H1 (cell line): ENCODE results near the gene TLE3. TPM values are rescaled to one million over a fixed set of nuclear protein-coding genes. Genes with fewer than 3 reads are reported as not detected.
"Not testable (repeated sequence)": the region's sequence is repeated elsewhere in the genome, so short reads cannot be mapped to it uniquely, and the experiment has no call there.

ENCODE experiments used
- CTCF ChIA-PET: fragments of 300-600 bp; sonication (Branson Sonifier 250); formaldehyde crosslinking; loops from one replicate; lab custom pipeline; 2021; ENCODE audit not compliant: partially characterized antibody; lab: Charles Lee
- POLR2A ChIA-PET: fragments of 300-600 bp; sonication (Branson Sonifier 250); formaldehyde crosslinking; loops from one replicate; lab custom pipeline; 2021; ENCODE audit warnings: inconsistent platforms; ENCODE audit not compliant: partially characterized antibody; lab: Charles Lee
- DNase-seq, 2 experiments: peaks; one replicate each; pipeline versions ENCODE4 v3.0.0 to v3.0.0-alpha.2; 2010 to 2022; ENCODE audit warnings: low spot score in 2 of 2, low read depth in 1 of 2, mixed read lengths in 1 of 2
- FAIRE-seq: peaks from 2 replicates; lab custom pipeline; 2011; peaks lifted over from hg19 to GRCh38; lab: Jason Lieb, UNC
- H2AFZ ChIP-seq: 2 replicates; pipeline ENCODE4 v1.8.1; 2012; ENCODE audit warnings: low read length, inconsistent platforms
- H2AK5ac ChIP-seq: 2 replicates; pipeline ENCODE4 v1.6.1; 2013; ENCODE audit warnings: low read depth, low read length
- H2BK120ac ChIP-seq: replicated peaks from 2 replicates; pipeline ENCODE3; 2013; ENCODE audit warnings: low read depth, low read length, inconsistent platforms
- H2BK12ac ChIP-seq: 2 replicates; pipeline ENCODE4 v1.6.1; 2013; ENCODE audit warnings: low read depth, low read length
- H2BK15ac ChIP-seq: 2 replicates; pipeline ENCODE4 v1.6.1; 2013; ENCODE audit warnings: low read length
- H2BK20ac ChIP-seq: 2 replicates; pipeline ENCODE4 v1.6.1; 2013; ENCODE audit warnings: low read length
- H2BK5ac ChIP-seq: 2 replicates; pipeline ENCODE4 v1.6.1; 2013; ENCODE audit warnings: low read depth, low read length
- H3K14ac ChIP-seq: 2 replicates; pipeline ENCODE4 v1.6.1; 2013; ENCODE audit warnings: inconsistent platforms; ENCODE audit not compliant: insufficient read length
- H3K18ac ChIP-seq: 2 replicates; pipeline ENCODE4 v1.6.1; 2013; ENCODE audit warnings: low read length; ENCODE audit errors: extremely low read depth
- H3K23ac ChIP-seq: 2 replicates; pipeline ENCODE4 v1.6.1; 2013; ENCODE audit warnings: inconsistent platforms; ENCODE audit not compliant: insufficient read length
- H3K23me2 ChIP-seq: 2 replicates; pipeline ENCODE4 v1.6.1; 2013; ENCODE audit warnings: low read depth, low read length
- H3K27ac ChIP-seq: 2 replicates; pipeline ENCODE4 v1.6.1; 2011; ENCODE audit warnings: low read depth, low read length, inconsistent platforms
- H3K27me3 ChIP-seq, 4 experiments: replicated peaks in 1 of 4; 1 replicate in 1 of 4; 2 replicates in 3 of 4; pipeline versions ENCODE4 v1.6.1 to v1.8.1; 2011 to 2013; ENCODE audit warnings: low read length in 3 of 4, mild to moderate bottlenecking in 3 of 4, inconsistent platforms in 2 of 4, mixed read lengths in 2 of 4, moderate library complexity in 1 of 4; ENCODE audit not compliant: control insufficient read depth in 3 of 4, insufficient read depth in 3 of 4; ENCODE audit errors: extremely low read depth in 1 of 4
- H3K36me3 ChIP-seq, 4 experiments: 2 replicates each; pipeline versions ENCODE4 v1.6.1 to v1.8.1; 2011 to 2013; ENCODE audit warnings: mild to moderate bottlenecking in 4 of 4, low read length in 3 of 4, moderate library complexity in 2 of 4, control low read depth in 1 of 4, inconsistent platforms in 1 of 4; ENCODE audit not compliant: insufficient read depth in 4 of 4, control insufficient read depth in 2 of 4
- H3K4ac ChIP-seq: replicated peaks from 2 replicates; pipeline ENCODE3; 2013; ENCODE audit warnings: low read length, low read depth, mixed read lengths, inconsistent platforms; ENCODE audit not compliant: insufficient read length
- H3K4me1 ChIP-seq, 4 experiments: replicated peaks in 1 of 4; 1 replicate in 1 of 4; 2 replicates in 3 of 4; pipeline versions ENCODE4 v1.6.1 to v1.8.1; 2011 to 2013; ENCODE audit warnings: low read length in 3 of 4, inconsistent platforms in 2 of 4, mixed read lengths in 1 of 4; ENCODE audit not compliant: insufficient read depth in 4 of 4, control insufficient read depth in 3 of 4
- H3K4me2 ChIP-seq, 2 experiments: 2 replicates each; pipeline versions ENCODE4 v1.6.1 to v1.8.1; 2011 to 2013; ENCODE audit warnings: low read depth in 2 of 2, low read length in 2 of 2, control low read depth in 1 of 2, inconsistent platforms in 1 of 2, mild to moderate bottlenecking in 1 of 2; ENCODE audit not compliant: insufficient read depth in 1 of 2
- H3K4me3 ChIP-seq, 4 experiments: fragments of 200-600, 300-600 bp in 1 of 4; sonication (generic), shearing (Covaris generic), sonication (Bioruptor Twin) in 1 of 4; 2 replicates each; pipeline versions ENCODE4 v1.5.1 to v1.8.1; 2011 to 2016; ENCODE audit warnings: low read length in 4 of 4, low read depth in 3 of 4, control low read depth in 2 of 4, inconsistent platforms in 2 of 4, mild to moderate bottlenecking in 2 of 4, mixed read lengths in 1 of 4, moderate library complexity in 1 of 4; ENCODE audit not compliant: insufficient read depth in 2 of 4; ENCODE audit errors: extremely low read depth in 1 of 4
- H3K56ac ChIP-seq: replicated peaks from 2 replicates; pipeline ENCODE3; 2013; ENCODE audit warnings: low read depth, mild to moderate bottlenecking, mixed read lengths, low read length, inconsistent platforms; ENCODE audit not compliant: insufficient read length
- H3K79me1 ChIP-seq: 2 replicates; pipeline ENCODE4 v1.6.1; 2013; ENCODE audit warnings: low read depth, low read length, control low read depth
- H3K79me2 ChIP-seq, 2 experiments: 2 replicates each; pipeline versions ENCODE4 v1.6.1 to v1.8.1; 2012 to 2013; ENCODE audit warnings: low read length in 2 of 2, mild to moderate bottlenecking in 2 of 2, inconsistent platforms in 1 of 2; ENCODE audit not compliant: insufficient read depth in 2 of 2, control insufficient read depth in 1 of 2
- H3K9ac ChIP-seq, 4 experiments: replicated peaks in 1 of 4; 1 replicate in 1 of 4; 2 replicates in 3 of 4; pipeline versions ENCODE4 v1.6.1 to v1.8.1; 2011 to 2013; ENCODE audit warnings: low read depth in 3 of 4, low read length in 3 of 4, control low read depth in 2 of 4, mild to moderate bottlenecking in 2 of 4, moderate library complexity in 2 of 4, inconsistent platforms in 1 of 4; ENCODE audit errors: extremely low read depth in 1 of 4
- H3K9me3 ChIP-seq, 2 experiments: 2 replicates each; pipeline versions ENCODE4 v1.6.1 to v1.8.1; 2012 to 2013; ENCODE audit warnings: mild to moderate bottlenecking in 2 of 2, moderate library complexity in 2 of 2, control low read depth in 1 of 2, inconsistent platforms in 1 of 2, low read depth in 1 of 2, low read length in 1 of 2, mixed read lengths in 1 of 2; ENCODE audit not compliant: insufficient read depth in 2 of 2
- H4K20me1 ChIP-seq, 2 experiments: replicated peaks in 1 of 2; 2 replicates each; pipeline versions ENCODE3 to v1.8.1; 2011 to 2013; ENCODE audit warnings: inconsistent platforms in 2 of 2, low read length in 2 of 2, mild to moderate bottlenecking in 1 of 2; ENCODE audit not compliant: insufficient read depth in 2 of 2, control insufficient read depth in 1 of 2
- H4K5ac ChIP-seq: 2 replicates; pipeline ENCODE4 v1.6.1; 2013; ENCODE audit warnings: low read length, low read depth, mixed read lengths, inconsistent platforms; ENCODE audit not compliant: insufficient read length
- H4K8ac ChIP-seq: 2 replicates; pipeline ENCODE4 v1.8.0; 2013; ENCODE audit warnings: mild to moderate bottlenecking, moderate library complexity, low read length, inconsistent platforms; ENCODE audit not compliant: insufficient read depth; ENCODE audit errors: extremely low read depth
- H4K91ac ChIP-seq: replicated peaks from 2 replicates; pipeline ENCODE3; 2013; ENCODE audit warnings: low read length, mixed read lengths, inconsistent platforms; ENCODE audit not compliant: insufficient read length
- HDAC2 ChIP-seq, 2 experiments: fragments of 300-600 bp in 1 of 2; sonication (generic) in 1 of 2; IDR thresholded peaks; 2 replicates each; pipeline ENCODE4 v1.6.1; 2011 to 2012; ENCODE audit warnings: low read depth in 2 of 2, low read length in 2 of 2, mild to moderate bottlenecking in 2 of 2, moderate library complexity in 2 of 2, borderline replicate concordance in 1 of 2, inconsistent platforms in 1 of 2
- JUN ChIP-seq: IDR thresholded peaks from 2 replicates; pipeline ENCODE4 v1.6.1; 2011; ENCODE audit warnings: low read depth, mild to moderate bottlenecking, improper control_type of control experiment, low read length
- WGBS, 2 experiments: shearing (Covaris generic) in 1 of 2; methylation state at CpG; one replicate each; pipeline versions ENCODE4 v1.1.6 to v1.1.7; 2013 to 2015; ENCODE audit warnings: low lambda C conversion rate in 2 of 2, mixed read lengths in 2 of 2, inconsistent platforms in 1 of 2, low coverage in 1 of 2, missing lambda C conversion rate in 1 of 2; ENCODE audit not compliant: insufficient replicate concordance in 2 of 2, insufficient coverage in 1 of 2, insufficient read length in 1 of 2; ENCODE audit errors: extremely low coverage in 1 of 2, missing lambda C conversion rate in 1 of 2; 5-methylcytosine and 5-hydroxymethylcytosine counted together
- polyA plus RNA-seq, 7 experiments: library from polyadenylated mRNA; depleted of rRNA in 3 of 7; stranded (reverse) in 5 of 7; unstranded in 2 of 7; fragments of >200 nt in 5 of 7; fragments of 200-250 nt in 2 of 7; gene quantifications; 1 replicate in 5 of 7; 2 replicates in 1 of 7; 4 replicates in 1 of 7; pipeline versions ENCODE4 v1.2.1 to v1.2.3, GENCODE V29; 2011 to 2013; ENCODE audit warnings: missing spikeins in 2 of 7, mixed read lengths in 2 of 7
- total RNA-seq: library from RNA; stranded (reverse); fragmentation: NEBNext Ultra II Directional; extraction: Animal tissue kit (Norgen Biotek cat#: 25700); gene quantifications from 2 replicates; pipeline ENCODE4 v1.2.1, GENCODE V29; 2021

TLE3 gene
- total and polyA plus RNA-seq, 2 of the 8 experiments (the other 6 are each of a cell fraction or from before 2014, with no cell fraction given): 25.1 to 61.2 TPM

- TF ChIP-seq HDAC2 (IDR thresholded peaks at IDR 0.05; ENCODE audit: borderline replicate concordance in 1 of 2, low read depth in 2 of 2, low read length in 2 of 2) (no peak), JUN (no peak)
Observed at GRCh38 chr15:70137967-70138366, 40.2 kb upstream of the TLE3 start (continued).

GRCh38 chr15:70137021-70137420, 39.3 kb upstream of the TLE3 start:
- whole genome bisulfite sequencing, 2 experiments: 100% methylated on average over 1 of the region's 1 CpG; no CpG with 5 or more reads in 1 of the 2 experiments
- CTCF ChIA-PET: not testable (repeated sequence)

More at GRCh38 chr15:70137021-70137420, 39.3 kb upstream of the TLE3 start:
- H2AFZ ChIP-seq, H3K27ac ChIP-seq, H3K9ac ChIP-seq, H2BK5ac ChIP-seq, H3K36me3 ChIP-seq, H4K91ac ChIP-seq, POLR2A ChIA-PET, H2BK120ac ChIP-seq, H3K79me2 ChIP-seq, FAIRE-seq, H3K23ac ChIP-seq, H3K4me2 ChIP-seq, H3K4ac ChIP-seq, H3K79me1 ChIP-seq, DNase-seq, H3K18ac ChIP-seq, H3K56ac ChIP-seq, H4K5ac ChIP-seq, H4K8ac ChIP-seq, H3K4me3 ChIP-seq, H2BK20ac ChIP-seq, H2BK15ac ChIP-seq, H3K14ac ChIP-seq, H4K20me1 ChIP-seq, H2AK5ac ChIP-seq, H3K23me2 ChIP-seq, H2BK12ac ChIP-seq, H3K9me3 ChIP-seq: not testable (repeated sequence)
- Histone ChIP-seq H3K4me1 (peaks cover 13 to 22% (median 16%) of the 10 kb centered on the region in 4 experiments), H3K27me3 (peaks cover 0 to 13% (median 5%) of the 10 kb centered on the region in 4 experiments; a peak in 4 of 7 replicates)
